Endothelial cell of umbilical vein (primary cell): ENCODE data around the gene KRTAP10-11. TPM values are rescaled to one million over a fixed set of nuclear protein-coding genes. Genes with fewer than 3 reads are reported as not detected.

ENCODE experiments used
- BruUV-seq: library from RNA; stranded (reverse); fragments of 400-500 nt; replicated peaks from 2 replicates; lab custom pipeline; 2021; lab: Mats Ljungman, UMichigan
- CTCF ChIA-PET: fragments of 300-600, 350-600 bp; sonication (Branson Sonifier 250); formaldehyde crosslinking; loops from one replicate; lab custom pipeline; 2021; ENCODE audit warnings: antibody characterized with exemption, inconsistent platforms; lab: Charles Lee
- POLR2A ChIA-PET: fragments of 300-600, 350-600 bp; sonication (Branson Sonifier 250); formaldehyde crosslinking; loops from one replicate; lab custom pipeline; 2021; ENCODE audit warnings: antibody characterized with exemption, inconsistent platforms; lab: Charles Lee
- DNase-seq: peaks from one replicate; pipeline ENCODE4 v3.0.0-alpha.2; 2011; ENCODE audit warnings: low read depth, low spot score
- FAIRE-seq: peaks from 2 replicates; lab custom pipeline; 2011; peaks lifted over from hg19 to GRCh38; lab: Jason Lieb, UNC
- H2AFZ ChIP-seq: 2 replicates; pipeline ENCODE4 v1.6.0; 2012; ENCODE audit warnings: low read depth, low read length, control low read depth, inconsistent platforms
- H3K27ac ChIP-seq: 2 replicates; pipeline ENCODE4 v1.5.1; 2011; ENCODE audit warnings: low read depth, mild to moderate bottlenecking, control low read depth, low read length, moderate library complexity; ENCODE audit not compliant: insufficient read depth
- H3K27me3 ChIP-seq, 2 experiments: 2 replicates each; pipeline versions ENCODE4 v1.6.0 to v1.6.1; 2011; ENCODE audit warnings: low read length in 2 of 2, mixed read lengths in 1 of 2; ENCODE audit not compliant: control insufficient read depth in 2 of 2, insufficient read depth in 2 of 2
- H3K36me3 ChIP-seq, 2 experiments: 2 replicates in 1 of 2; 3 replicates in 1 of 2; pipeline ENCODE4 v1.5.1; 2011; ENCODE audit warnings: low read length in 2 of 2, mild to moderate bottlenecking in 1 of 2, moderate library complexity in 1 of 2; ENCODE audit not compliant: control insufficient read depth in 2 of 2, insufficient read depth in 2 of 2; ENCODE audit errors: extremely low read depth in 1 of 2
- H3K4me1 ChIP-seq: 3 replicates; pipeline ENCODE4 v1.5.1; 2011; ENCODE audit warnings: mild to moderate bottlenecking, low read length; ENCODE audit not compliant: control insufficient read depth, insufficient read depth; ENCODE audit errors: extremely low read depth
- H3K4me2 ChIP-seq: 2 replicates; pipeline ENCODE4 v1.6.1; 2011; ENCODE audit warnings: low read length, control low read depth, mixed read lengths; ENCODE audit not compliant: insufficient read depth
- H3K4me3 ChIP-seq, 3 experiments: fragments of 200-600 bp in 1 of 3; sonication (generic), shearing (Covaris generic) in 1 of 3; replicated peaks in 1 of 3; 2 replicates each; pipeline ENCODE4 v1.5.1; 2011 to 2016; ENCODE audit warnings: control low read depth in 3 of 3, low read length in 3 of 3, mild to moderate bottlenecking in 2 of 3, inconsistent platforms in 1 of 3, low read depth in 1 of 3, moderate library complexity in 1 of 3; ENCODE audit not compliant: insufficient read depth in 1 of 3
- H3K79me2 ChIP-seq: 2 replicates; pipeline ENCODE4 v1.6.0; 2012; ENCODE audit warnings: low read length, inconsistent platforms; ENCODE audit not compliant: control insufficient read depth, insufficient read depth
- H3K9ac ChIP-seq: replicated peaks from 2 replicates; pipeline ENCODE3; 2011; ENCODE audit warnings: low read length, control low read depth; ENCODE audit not compliant: insufficient read depth; ENCODE audit errors: extremely low read depth
- H3K9me1 ChIP-seq: replicated peaks from 3 replicates; pipeline ENCODE4 v1.6.0; 2011; ENCODE audit warnings: mild to moderate bottlenecking, low read length; ENCODE audit not compliant: control insufficient read depth, insufficient read depth; ENCODE audit errors: extremely low read depth
- H3K9me3 ChIP-seq: replicated peaks from 2 replicates; pipeline ENCODE4 v1.5.1; 2012; ENCODE audit warnings: low read length, inconsistent platforms; ENCODE audit not compliant: control insufficient read depth, insufficient read depth
- H4K20me1 ChIP-seq: replicated peaks from 2 replicates; pipeline ENCODE3; 2011; ENCODE audit warnings: mild to moderate bottlenecking, low read length; ENCODE audit not compliant: control insufficient read depth, insufficient read depth; ENCODE audit errors: extremely low read depth
- CTCF ChIP-seq, 2 donors: IDR thresholded peaks; 1 replicate in 1 of 2; 2 replicates in 1 of 2; pipeline ENCODE4 v1.5.1; 2011; ENCODE audit warnings: low read length in 2 of 2, mild to moderate bottlenecking in 2 of 2, moderate library complexity in 2 of 2, control low read depth in 1 of 2, inconsistent platforms in 1 of 2, low read depth in 1 of 2; ENCODE audit not compliant: insufficient read depth in 1 of 2; ENCODE audit errors: extremely low read depth in 1 of 2
- EZH2 ChIP-seq: IDR thresholded peaks from 2 replicates; pipeline ENCODE4 v1.6.1; 2012; ENCODE audit warnings: borderline replicate concordance, low read depth, mild to moderate bottlenecking, moderate library complexity, low read length, inconsistent platforms; ENCODE audit not compliant: severe bottlenecking
- FOS ChIP-seq: IDR thresholded peaks from 2 replicates; pipeline ENCODE4 v1.6.1; 2011; ENCODE audit warnings: mild to moderate bottlenecking, low read length, moderate library complexity, borderline replicate concordance; ENCODE audit not compliant: insufficient read depth
- GATA2 ChIP-seq: IDR thresholded peaks from 2 replicates; pipeline ENCODE4 v1.7.0; 2011; ENCODE audit warnings: low read depth, mild to moderate bottlenecking, moderate library complexity, mixed read lengths, low read length; ENCODE audit not compliant: insufficient read length, insufficient read depth
- JUN ChIP-seq: IDR thresholded peaks from 2 replicates; pipeline ENCODE4 v1.6.1; 2011; ENCODE audit warnings: borderline replicate concordance, low read depth; ENCODE audit not compliant: insufficient read length, insufficient read depth
- MAX ChIP-seq: IDR thresholded peaks from 2 replicates; pipeline ENCODE4 v1.6.1; 2011; ENCODE audit not compliant: insufficient read depth, insufficient read length
- MYC ChIP-seq: IDR thresholded peaks from one replicate; pipeline ENCODE4 v1.6.1; 2011; ENCODE audit warnings: mild to moderate bottlenecking, low read depth, low read length
- POLR2A ChIP-seq: IDR thresholded peaks from 2 replicates; pipeline ENCODE4 v1.6.1; 2012; ENCODE audit warnings: low read depth, mild to moderate bottlenecking, control low read depth, low read length
- POLR2AphosphoS5 ChIP-seq: IDR thresholded peaks from 2 replicates; pipeline ENCODE4 v1.6.1; 2012; ENCODE audit warnings: low read depth, mild to moderate bottlenecking, control low read depth, low read length, moderate library complexity; ENCODE audit not compliant: insufficient read depth
- dilution Hi-C: fragments of 300-500 bp; cut with MboI; formaldehyde crosslinking; loops from one replicate; pipeline ENCODE4 v1.15.0; 2019; ENCODE audit warnings: low sequenced_read_pairs; ENCODE audit not compliant: extremely low pct_ligation_motif_present
- intact Hi-C: fragments of 100-400 bp; cut with micrococcal nuclease; formaldehyde crosslinking; loops from one replicate; pipeline ENCODE4 v1.10.0; 2022
- polyA plus RNA-seq, 4 experiments: library from polyadenylated mRNA; depleted of rRNA in 3 of 4; stranded (reverse) in 3 of 4; unstranded in 1 of 4; fragments of >200 nt; gene quantifications; 2 replicates each; pipeline versions ENCODE4 v1.2.1 to v1.2.3, GENCODE V29; 2011 to 2012; ENCODE audit warnings: missing spikeins in 1 of 4
- total RNA-seq: library from RNA; stranded (reverse); gene quantifications from 2 replicates; pipeline ENCODE4 v1.2.3, GENCODE V29; 2021

Gene KRTAP10-11
- total and polyA plus RNA-seq, 2 donors (not counting 3 experiments of a cell fraction or from before 2014, with no cell fraction given): not detected

GRCh38 chr21:44613386-44614155, 32.6 kb upstream of the KRTAP10-11 start:
- Histone ChIP-seq H3K4me1 (no peaks in the 10 kb centered on the region), H3K27ac (no peak overlapping the region), H3K36me3 (no peaks in the 10 kb centered on the region), H3K4me2 (no peak overlapping the region), H3K9me1 (no peaks in the 10 kb centered on the region), H4K20me1 (no peaks in the 10 kb centered on the region), H3K9ac (no peak overlapping the region), H3K4me3 (no peak overlapping the region), H3K79me2 (no peaks in the 10 kb centered on the region), H2AFZ (no peak overlapping the region), H3K9me3 (peaks cover 5% of the 10 kb centered on the region), H3K27me3 (no peaks in the 10 kb centered on the region)
- ChIA-PET CTCF (no interaction called here), POLR2A (no interaction called here)
- no TSS peak for BruUV-seq
- DNase-seq: no peak
- TF ChIP-seq CTCF (IDR thresholded peaks at IDR 0.05; ENCODE audit: extremely low read depth in 1 of 2, insufficient read depth in 1 of 2, low read depth in 1 of 2, low read length in 2 of 2) (no peak), POLR2AphosphoS5 (no peak), FOS (no peak), GATA2 (no peak), EZH2 (no peak), JUN (no peak), POLR2A (no peak), MAX (no peak), MYC (no peak)
- FAIRE-seq: no peak
- dilution Hi-C loops: no loop called here
- intact Hi-C loops: no loop called here
